IPS DF 6.9 (cell line): ENCODE data around the gene FHIT.
"Not testable (repeated sequence)": the region's sequence is repeated elsewhere in the genome, so short reads cannot be mapped to it uniquely, and the experiment has no call there.

Source experiments
- DNase-seq: peaks from one replicate; pipeline ENCODE4 v3.0.0-alpha.2; 2013; ENCODE audit warnings: low read depth, low spot score
- H3K27ac ChIP-seq: one replicate; pipeline ENCODE4 v1.5.1; 2013; ENCODE audit warnings: low read length, control low read depth
- H3K27me3 ChIP-seq: 2 replicates; pipeline ENCODE4 v1.6.1; 2013; ENCODE audit warnings: mild to moderate bottlenecking, low read length; ENCODE audit not compliant: control insufficient read depth, insufficient read depth
- H3K36me3 ChIP-seq: 2 replicates; pipeline ENCODE4 v1.6.1; 2013; ENCODE audit warnings: low read length; ENCODE audit not compliant: control insufficient read depth, insufficient read depth
- H3K4me1 ChIP-seq: 2 replicates; pipeline ENCODE4 v1.6.1; 2013; ENCODE audit warnings: low read length; ENCODE audit not compliant: control insufficient read depth, insufficient read depth
- H3K4me3 ChIP-seq: 2 replicates; pipeline ENCODE4 v1.5.1; 2013; ENCODE audit warnings: mild to moderate bottlenecking, low read length
- H3K9me3 ChIP-seq: 2 replicates; pipeline ENCODE4 v1.6.1; 2013; ENCODE audit warnings: low read length, inconsistent platforms; ENCODE audit not compliant: control insufficient read depth, insufficient read depth
- WGBS: extraction: QIAGEN DNeasy Blood & Tissue Kit; methylation state at CpG from one replicate; pipeline ENCODE4 v1.1.7; 2013; ENCODE audit warnings: mixed read lengths, missing lambda C conversion rate; ENCODE audit not compliant: insufficient read length, insufficient coverage; 5-methylcytosine and 5-hydroxymethylcytosine counted together

The FHIT gene

DNA sequence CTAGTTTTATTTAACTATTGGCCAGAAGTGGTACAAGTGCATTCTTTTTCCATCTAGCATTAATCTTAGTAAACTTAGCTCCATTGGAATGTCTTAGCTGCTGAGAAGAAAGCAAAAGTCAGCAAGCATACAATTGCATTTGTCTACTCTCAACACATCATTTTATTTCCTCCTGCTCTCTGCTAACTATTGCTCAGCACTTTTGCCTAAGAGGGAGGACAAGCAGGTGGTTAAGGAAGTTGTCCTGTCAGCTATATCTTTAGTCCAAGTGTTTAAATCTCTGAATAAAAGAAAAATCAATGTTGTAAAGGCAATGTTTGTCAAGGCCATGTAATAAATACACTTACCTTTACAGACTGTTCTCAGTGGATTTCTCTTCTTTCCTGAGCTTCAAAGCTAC, 51.0 kb downstream of the FHIT start:
- H3K4me3 ChIP-seq: no peak overlapping the region
- H3K27me3 ChIP-seq: no peaks in the 10 kb centered on the region
- H3K36me3 ChIP-seq: no peaks in the 10 kb centered on the region
- no peaks in the 10 kb centered on the region for H3K9me3 ChIP-seq
- no peaks in the 10 kb centered on the region for H3K4me1 ChIP-seq
- no peak overlapping the region for H3K27ac ChIP-seq
- no peak for DNase-seq

GRCh38 chr3:61199843-61200242, 51.4 kb downstream of the FHIT start:
- Histone ChIP-seq H3K4me3 (no peak overlapping the region), H3K36me3 (no peaks in the 10 kb centered on the region), H3K4me1 (no peaks in the 10 kb centered on the region), H3K27me3 (no peaks in the 10 kb centered on the region), H3K9me3 (no peaks in the 10 kb centered on the region), H3K27ac (no peak overlapping the region)
- DNase-seq: no peak
- no CpG with 5 or more reads among the region's 2 CpGs for WGBS

GRCh38 chr3:61194892-61195538, 56.2 kb downstream of the FHIT start:
- 100% methylated on average over 1 of the region's 4 CpGs for WGBS
- DNase-seq: no peak
- Histone ChIP-seq H3K36me3 (no peaks in the 10 kb centered on the region), H3K4me1 (no peaks in the 10 kb centered on the region), H3K4me3 (no peak overlapping the region), H3K27ac (no peak overlapping the region), H3K27me3 (no peaks in the 10 kb centered on the region), H3K9me3 (no peaks in the 10 kb centered on the region)

- no peaks in the 10 kb centered on the region for H3K4me1 ChIP-seq
- no peaks in the 10 kb centered on the region for H3K36me3 ChIP-seq
- no peaks in the 10 kb centered on the region for H3K27me3 ChIP-seq
- H3K4me3 ChIP-seq: no peak overlapping the region
- no peak overlapping the region for H3K27ac ChIP-seq
- DNase-seq: no peak
- H3K9me3 ChIP-seq: no peaks in the 10 kb centered on the region
These were observed 59.0 kb downstream of the FHIT start for GRCh38 chr3:61192222-61192621.

GRCh38 chr3:61190205-61190604, 61.0 kb downstream of the FHIT start:
- not testable (repeated sequence) for H3K36me3 ChIP-seq, DNase-seq, H3K4me1 ChIP-seq, H3K27ac ChIP-seq, H3K27me3 ChIP-seq, H3K4me3 ChIP-seq, H3K9me3 ChIP-seq
- WGBS: no CpG with 5 or more reads among the region's 1 CpG

DNA sequence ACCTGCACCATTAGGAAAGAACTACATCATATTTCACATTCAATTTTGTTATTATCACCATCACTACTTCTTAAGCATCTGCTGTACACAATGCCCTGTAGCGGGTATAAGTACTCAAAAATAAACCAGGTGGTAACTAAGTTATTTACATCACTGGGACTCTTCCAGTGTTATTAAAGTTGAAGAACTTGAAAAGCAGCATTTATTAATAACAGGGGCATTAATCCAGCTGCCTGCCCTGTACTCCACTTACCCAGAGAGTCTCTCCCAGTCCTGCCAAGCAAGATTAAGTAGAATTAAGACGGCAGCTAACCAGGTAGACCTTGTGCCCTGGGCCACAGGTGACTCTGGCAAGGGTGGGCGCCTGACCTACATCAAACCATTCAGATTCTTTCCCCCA, 65.2 kb downstream of the FHIT start:
- H3K36me3 ChIP-seq: no peaks in the 10 kb centered on the region
- no CpG with 5 or more reads among the region's 3 CpGs for WGBS
- H3K9me3 ChIP-seq: no peaks in the 10 kb centered on the region
- H3K4me1 ChIP-seq: no peaks in the 10 kb centered on the region
- H3K4me3 ChIP-seq: no peak overlapping the region
- DNase-seq: no peak
- no peaks in the 10 kb centered on the region for H3K27me3 ChIP-seq
- no peak overlapping the region for H3K27ac ChIP-seq

- no peaks in the 10 kb centered on the region for H3K4me1 ChIP-seq
- H3K27me3 ChIP-seq: no peaks in the 10 kb centered on the region
- DNase-seq: no peak
- no peaks in the 10 kb centered on the region for H3K9me3 ChIP-seq
- no CpG with 5 or more reads among the region's 4 CpGs for WGBS
- no peaks in the 10 kb centered on the region for H3K36me3 ChIP-seq
- no peak overlapping the region for H3K4me3 ChIP-seq
- H3K27ac ChIP-seq: no peak overlapping the region
These were observed 66.3 kb downstream of the FHIT start for GRCh38 chr3:61184956-61185355.

GRCh38 chr3:61182662-61183061, 68.6 kb downstream of the FHIT start:
- no peak overlapping the region for H3K4me3 ChIP-seq

GRCh38 chr3:61181874-61182273, 69.4 kb downstream of the FHIT start:
- H3K9me3 ChIP-seq: no peaks in the 10 kb centered on the region
- WGBS: no CpG with 5 or more reads among the region's 2 CpGs
- no peak for DNase-seq
- no peaks in the 10 kb centered on the region for H3K27me3 ChIP-seq
- no peak overlapping the region for H3K27ac ChIP-seq
- H3K4me3 ChIP-seq: no peak overlapping the region
- H3K4me1 ChIP-seq: no peaks in the 10 kb centered on the region
- no peaks in the 10 kb centered on the region for H3K36me3 ChIP-seq

More at GRCh38 chr3:61182662-61183061, 68.6 kb downstream of the FHIT start:
- no peaks in the 10 kb centered on the region for H3K9me3 ChIP-seq
- H3K27me3 ChIP-seq: no peaks in the 10 kb centered on the region
- no peak for DNase-seq
- H3K36me3 ChIP-seq: no peaks in the 10 kb centered on the region
- H3K4me1 ChIP-seq: no peaks in the 10 kb centered on the region
- H3K27ac ChIP-seq: no peak overlapping the region

DNA sequence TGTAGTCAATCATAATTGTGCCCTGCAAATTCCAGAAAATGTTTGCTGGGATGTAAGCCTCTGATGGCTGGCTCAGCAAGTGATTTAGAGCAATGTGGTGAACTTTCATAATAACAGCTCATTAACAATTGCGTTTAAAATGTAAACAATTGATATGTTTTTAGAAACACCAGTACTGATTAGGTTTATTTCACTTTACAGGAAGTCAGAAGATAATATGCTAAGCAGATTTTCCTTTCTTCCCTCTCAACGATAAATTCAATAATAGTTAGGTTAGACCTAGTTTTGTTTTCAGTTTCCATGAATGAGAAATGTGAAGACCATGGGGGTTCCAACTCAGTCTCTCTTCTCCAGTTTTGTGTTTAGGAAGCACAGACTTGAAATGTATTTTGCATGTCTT, 71.0 kb downstream of the FHIT start:
- H3K4me1 ChIP-seq: no peaks in the 10 kb centered on the region
- DNase-seq: no peak
- no peak overlapping the region for H3K27ac ChIP-seq
- H3K36me3 ChIP-seq: no peaks in the 10 kb centered on the region
- H3K9me3 ChIP-seq: no peaks in the 10 kb centered on the region
- H3K4me3 ChIP-seq: no peak overlapping the region
- WGBS: no CpG with 5 or more reads among the region's 2 CpGs
- H3K27me3 ChIP-seq: no peaks in the 10 kb centered on the region

DNA sequence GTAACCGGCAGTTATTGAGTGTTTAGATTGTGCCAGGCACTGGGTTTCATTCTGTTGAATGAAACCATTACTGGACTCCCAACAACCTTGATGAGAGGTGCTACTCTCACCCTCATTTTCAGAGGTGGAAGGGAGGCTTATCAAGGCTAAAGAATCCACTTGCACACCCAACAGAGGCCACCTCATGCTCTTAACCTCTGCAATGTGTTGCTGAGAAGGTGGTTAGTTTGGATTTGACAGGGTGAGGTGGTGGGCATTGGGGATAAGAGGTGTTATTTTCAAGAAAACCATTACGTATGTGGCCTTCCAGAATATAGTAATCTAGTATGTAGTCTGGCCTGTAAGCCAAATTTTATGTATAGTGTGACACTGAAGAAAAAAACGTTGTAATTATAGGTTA, 73.1 kb downstream of the FHIT start:
- H3K36me3 ChIP-seq: no peaks in the 10 kb centered on the region
- no peak for DNase-seq
- H3K27ac ChIP-seq: no peak overlapping the region
- H3K9me3 ChIP-seq: no peaks in the 10 kb centered on the region
- no peaks in the 10 kb centered on the region for H3K27me3 ChIP-seq
- no peaks in the 10 kb centered on the region for H3K4me1 ChIP-seq
- H3K4me3 ChIP-seq: no peak overlapping the region
- WGBS: no CpG with 5 or more reads among the region's 3 CpGs
